ENCODE data around the gene CXCR4. TPM values are rescaled to one million over a fixed set of nuclear protein-coding genes. Genes with fewer than 3 reads are reported as not detected.
A peak's percentile ranks its signal among the peaks of the same experiment; 100 is the strongest.

CXCR4 gene
- polyA plus RNA-seq, 1 of the 3 experiments (the other 2 are of a cell fraction) = 0.48 TPM

- Histone ChIP-seq H4K20me1 (ENCODE audit: insufficient read depth) (no peaks in the 10 kb centered on the region), H3K4me3 (ENCODE audit: low read depth in 2 of 2, low read length in 1 of 2) (peak overlapping the region; percentile 46 to 51), H3K9ac (no peak overlapping the region), H3K9me3 (no peaks in the 10 kb centered on the region), H3K79me2 (ENCODE audit: insufficient read depth) (no peaks in the 10 kb centered on the region), H2AFZ (ENCODE audit: low read depth) (0 out of 2 replicates have a peak overlapping the region, but pooled peaks have one; percentile 6), H3K4me1 (ENCODE audit: control insufficient read depth in 1 of 2, insufficient read depth in 2 of 2, low read depth in 1 of 2, low read length in 1 of 2) (peaks cover 0 to 27% of the 10 kb centered on the region in 2 experiments; a peak in 2 of 4 replicates), H3K9me2 (no peaks in the 10 kb centered on the region), H3K36me3 (replicated peaks in 1 of 2; ENCODE audit: control insufficient read depth in 1 of 2, insufficient read depth in 2 of 2, low read length in 1 of 2) (no peaks in the 10 kb centered on the region), H3K27ac (ENCODE audit: low read depth in 2 of 2, low read length in 1 of 2) (peak overlapping the region in 1 of 2 experiments; percentile 11; a peak in 1 of 4 replicates), H3F3A (replicated peaks; ENCODE audit: insufficient read depth) (no peaks in the 10 kb centered on the region), H3K27me3 (ENCODE audit: insufficient read depth) (peaks cover 40% of the 10 kb centered on the region; the same call in 1 of the 2 replicates), H3K4me2 (peak overlapping the region; percentile 77)
- POLR2A ChIA-PET = interaction anchor here (0.8 to 1.2 kb wide), 4 partner anchors 10 to 132 kb away, joined by 3 to 5 read pairs (median 4); partner anchors contain the start of gene DARS1
- DNase-seq = peak; percentile 71
- TF ChIP-seq PBX3 (IDR thresholded peaks at IDR 0.05) = no peak
- no peak for TF ChIP-seq POLR2AphosphoS5 (IDR thresholded peaks at IDR 0.05; ENCODE audit: low read depth, low read length)
- no peak for TF ChIP-seq MAX (IDR thresholded peaks at IDR 0.05; ENCODE audit: low read depth)
- TF ChIP-seq CHD2 (IDR thresholded peaks at IDR 0.05; ENCODE audit: low read length, partially characterized antibody) = no peak
- no peak for TF ChIP-seq EP300 (IDR thresholded peaks at IDR 0.05; ENCODE audit: borderline replicate concordance in 1 of 2, low read depth in 1 of 2, low read length in 1 of 2)
- TF ChIP-seq ZBTB33 (IDR thresholded peaks at IDR 0.05; ENCODE audit: borderline replicate concordance, low read depth) = no peak
- TF ChIP-seq NRF1 (IDR thresholded peaks at IDR 0.05; ENCODE audit: low read depth, low read length) = no peak
- TF ChIP-seq NFIC (IDR thresholded peaks at IDR 0.05; ENCODE audit: borderline replicate concordance) = no peak
- peak; percentile 91 for TF ChIP-seq MXI1 (IDR thresholded peaks at IDR 0.05; ENCODE audit: low read depth, low read length)
- TF ChIP-seq FOSL2 (IDR thresholded peaks at IDR 0.05; ENCODE audit: borderline replicate concordance, low read depth) = no peak
- no peak for TF ChIP-seq TEAD4 (IDR thresholded peaks at IDR 0.05; ENCODE audit: borderline replicate concordance, insufficient read depth)
- TF ChIP-seq RFX5 (IDR thresholded peaks at IDR 0.05; ENCODE audit: low read length) = no peak
- TF ChIP-seq SMC3 (IDR thresholded peaks at IDR 0.05; ENCODE audit: low read depth, low read length) = 0 out of 2 replicates have a peak, but pooled peaks have one; percentile 2
- no peak for TF ChIP-seq RCOR1 (IDR thresholded peaks at IDR 0.05; ENCODE audit: low read length)
- TF ChIP-seq TAF1 (IDR thresholded peaks at IDR 0.05; ENCODE audit: borderline replicate concordance, low read depth, low read length) = no peak
- TF ChIP-seq GABPA (IDR thresholded peaks at IDR 0.05; ENCODE audit: low read depth) = no peak
- TF ChIP-seq CTCF (IDR thresholded peaks at IDR 0.05) = no peak
- CTCF ChIA-PET = interaction anchor here (0.7 to 1.3 kb wide), 5 partner anchors 96 to 267 kb away, joined by 3 to 7 read pairs (median 3); no protein-coding TSS in a partner anchor
- WGBS (ENCODE audit: low lambda C conversion rate) = 2% methylated on average over 32 of the region's 35 CpGs
Measured at GRCh38 chr2:136117391-136117841, 533 bp downstream of the CXCR4 start.

Measured in SK-N-SH (cell line).